Type B pancreatic cell (in vitro differentiated cells): ENCODE data around the gene ATXN2. TPM values are rescaled to one million over a fixed set of nuclear protein-coding genes. Genes with fewer than 3 reads are reported as not detected.

Experiments used
- DNase-seq: peaks from one replicate; pipeline ENCODE4 v3.0.0; 2021; ENCODE audit warnings: mixed read lengths; ENCODE audit not compliant: unreplicated experiment; ENCODE audit errors: extremely low spot score
- H3K27ac Mint-ChIP-seq: 2 replicates; pipeline ENCODE4 v1.8.0; 2021; ENCODE audit warnings: mild to moderate bottlenecking, mixed read lengths
- H3K27me3 Mint-ChIP-seq: 2 replicates; pipeline ENCODE4 v1.8.0; 2021; ENCODE audit warnings: mixed read lengths
- H3K36me3 Mint-ChIP-seq: 2 replicates; pipeline ENCODE4 v1.8.0; 2021; ENCODE audit warnings: mixed read lengths
- H3K4me1 Mint-ChIP-seq: one replicate; pipeline ENCODE4 v1.8.0; 2021; ENCODE audit warnings: mixed read lengths; ENCODE audit not compliant: unreplicated experiment
- H3K4me3 Mint-ChIP-seq: 2 replicates; pipeline ENCODE4 v1.8.0; 2021; ENCODE audit warnings: mild to moderate bottlenecking, mixed read lengths
- H3K9me3 Mint-ChIP-seq: 2 replicates; pipeline ENCODE4 v1.8.0; 2021; ENCODE audit warnings: mixed read lengths
- total RNA-seq: library from RNA; stranded (reverse); gene quantifications from 2 replicates; pipeline ENCODE4 v1.2.1, GENCODE V29; 2021; ENCODE audit warnings: low replicate concordance
- TF ChIP-seq, protein P1 (sequence below): fragments of 200-600 bp; sonication (generic); conservative IDR thresholded peaks from 2 replicates; pipeline ENCODE4 v1.5.0; 2021; ENCODE audit warnings: antibody characterized with exemption, mild to moderate bottlenecking

ATXN2 gene
- total RNA-seq, 1 donor from 2014 or later, result 80.9 TPM

- no peak overlapping the region for H3K27ac Mint-ChIP-seq
- H3K27me3 Mint-ChIP-seq, result peaks cover 4% of the 10 kb centered on the region
- no peak overlapping the region for H3K4me3 Mint-ChIP-seq
- TF ChIP-seq, protein P1, sequence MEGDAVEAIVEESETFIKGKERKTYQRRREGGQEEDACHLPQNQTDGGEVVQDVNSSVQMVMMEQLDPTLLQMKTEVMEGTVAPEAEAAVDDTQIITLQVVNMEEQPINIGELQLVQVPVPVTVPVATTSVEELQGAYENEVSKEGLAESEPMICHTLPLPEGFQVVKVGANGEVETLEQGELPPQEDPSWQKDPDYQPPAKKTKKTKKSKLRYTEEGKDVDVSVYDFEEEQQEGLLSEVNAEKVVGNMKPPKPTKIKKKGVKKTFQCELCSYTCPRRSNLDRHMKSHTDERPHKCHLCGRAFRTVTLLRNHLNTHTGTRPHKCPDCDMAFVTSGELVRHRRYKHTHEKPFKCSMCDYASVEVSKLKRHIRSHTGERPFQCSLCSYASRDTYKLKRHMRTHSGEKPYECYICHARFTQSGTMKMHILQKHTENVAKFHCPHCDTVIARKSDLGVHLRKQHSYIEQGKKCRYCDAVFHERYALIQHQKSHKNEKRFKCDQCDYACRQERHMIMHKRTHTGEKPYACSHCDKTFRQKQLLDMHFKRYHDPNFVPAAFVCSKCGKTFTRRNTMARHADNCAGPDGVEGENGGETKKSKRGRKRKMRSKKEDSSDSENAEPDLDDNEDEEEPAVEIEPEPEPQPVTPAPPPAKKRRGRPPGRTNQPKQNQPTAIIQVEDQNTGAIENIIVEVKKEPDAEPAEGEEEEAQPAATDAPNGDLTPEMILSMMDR, result no peak
- no peak for DNase-seq
- no peaks in the 10 kb centered on the region for H3K9me3 Mint-ChIP-seq
- no peaks in the 10 kb centered on the region for H3K36me3 Mint-ChIP-seq
- peaks cover 19% of the 10 kb centered on the region for H3K4me1 Mint-ChIP-seq
Measured at GRCh38 chr12:111429828-111430432, 169.2 kb downstream of the ATXN2 start.

DNA sequence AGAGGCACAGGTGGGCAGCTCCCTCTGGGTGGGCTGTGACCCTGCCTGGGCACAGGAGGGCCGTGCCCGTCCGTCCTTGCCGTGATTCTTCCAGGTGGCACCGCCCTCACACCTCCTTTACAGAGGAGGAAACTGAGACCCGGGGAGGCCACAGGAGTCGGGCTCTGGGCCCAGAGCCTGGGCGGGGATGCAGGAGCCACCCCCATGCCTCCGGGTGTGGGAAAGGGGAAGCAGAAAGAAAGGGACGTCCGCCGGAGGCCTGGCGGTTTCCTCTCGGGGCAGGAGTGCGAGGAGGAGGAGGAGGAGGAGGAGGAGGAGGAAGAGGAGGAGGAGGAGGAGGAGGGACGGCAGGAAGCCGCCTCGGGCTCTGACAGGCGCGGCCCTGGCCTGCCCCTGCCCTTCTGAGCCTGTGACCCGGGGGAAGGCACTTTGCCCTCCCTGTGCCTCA, 170.4 kb downstream of the ATXN2 start:
- Mint-ChIP-seq H3K36me3 (no peaks in the 10 kb centered on the region), H3K27ac (no peak overlapping the region), H3K27me3 (peaks cover 4% of the 10 kb centered on the region), H3K9me3 (no peaks in the 10 kb centered on the region), H3K4me1 (peaks cover 11% of the 10 kb centered on the region), H3K4me3 (no peak overlapping the region)
- TF ChIP-seq, protein P1, result no peak
- no peak for DNase-seq

- H3K36me3 Mint-ChIP-seq, result no peaks in the 10 kb centered on the region
- TF ChIP-seq, protein P1, result no peak
- H3K27me3 Mint-ChIP-seq, result peaks cover 4% of the 10 kb centered on the region
- no peaks in the 10 kb centered on the region for H3K9me3 Mint-ChIP-seq
- H3K4me3 Mint-ChIP-seq, result no peak overlapping the region
- no peak overlapping the region for H3K27ac Mint-ChIP-seq
- no peak for DNase-seq
- peaks cover 11% of the 10 kb centered on the region for H3K4me1 Mint-ChIP-seq
Measured at GRCh38 chr12:111428081-111428727, 170.9 kb downstream of the ATXN2 start.

DNA sequence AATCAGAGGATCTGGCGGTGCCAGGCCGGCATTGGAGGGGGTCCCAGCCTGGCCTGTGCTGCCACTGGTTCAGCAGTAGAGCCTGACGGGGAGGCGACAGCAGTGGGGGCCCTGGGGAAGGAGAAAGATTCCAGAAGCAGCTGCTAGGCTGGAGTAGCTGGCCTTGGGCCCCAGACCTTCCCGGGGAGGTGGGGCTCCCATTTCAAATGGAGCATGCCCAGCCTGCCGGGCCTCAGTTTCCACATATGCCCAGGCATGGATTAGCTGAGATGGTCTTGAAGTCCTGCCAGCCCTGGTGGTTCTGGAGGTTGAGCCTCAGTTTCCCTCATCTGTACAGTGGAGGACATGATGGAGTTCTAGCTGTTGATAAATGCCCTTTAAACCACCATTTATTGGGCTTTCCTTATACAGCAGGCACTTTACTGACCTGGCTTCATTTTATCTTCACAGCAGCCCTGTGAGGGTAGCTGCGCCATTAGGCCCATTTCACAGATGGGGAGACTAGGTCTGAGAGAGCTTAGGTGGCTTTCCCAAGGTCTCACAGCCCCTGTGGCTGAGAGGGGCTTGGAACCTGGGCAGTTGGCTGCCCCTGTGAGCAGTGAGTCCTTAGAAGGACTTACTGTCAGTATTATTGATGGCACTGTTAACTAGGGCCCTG, 171.6 kb downstream of the ATXN2 start:
- TF ChIP-seq, protein P1, result no peak
- Mint-ChIP-seq H3K9me3 (no peaks in the 10 kb centered on the region), H3K27me3 (peaks cover under 1% of the 10 kb centered on the region), H3K4me3 (no peak overlapping the region), H3K36me3 (no peaks in the 10 kb centered on the region), H3K27ac (no peak overlapping the region), H3K4me1 (peaks cover 11% of the 10 kb centered on the region)
- no peak for DNase-seq

DNA sequence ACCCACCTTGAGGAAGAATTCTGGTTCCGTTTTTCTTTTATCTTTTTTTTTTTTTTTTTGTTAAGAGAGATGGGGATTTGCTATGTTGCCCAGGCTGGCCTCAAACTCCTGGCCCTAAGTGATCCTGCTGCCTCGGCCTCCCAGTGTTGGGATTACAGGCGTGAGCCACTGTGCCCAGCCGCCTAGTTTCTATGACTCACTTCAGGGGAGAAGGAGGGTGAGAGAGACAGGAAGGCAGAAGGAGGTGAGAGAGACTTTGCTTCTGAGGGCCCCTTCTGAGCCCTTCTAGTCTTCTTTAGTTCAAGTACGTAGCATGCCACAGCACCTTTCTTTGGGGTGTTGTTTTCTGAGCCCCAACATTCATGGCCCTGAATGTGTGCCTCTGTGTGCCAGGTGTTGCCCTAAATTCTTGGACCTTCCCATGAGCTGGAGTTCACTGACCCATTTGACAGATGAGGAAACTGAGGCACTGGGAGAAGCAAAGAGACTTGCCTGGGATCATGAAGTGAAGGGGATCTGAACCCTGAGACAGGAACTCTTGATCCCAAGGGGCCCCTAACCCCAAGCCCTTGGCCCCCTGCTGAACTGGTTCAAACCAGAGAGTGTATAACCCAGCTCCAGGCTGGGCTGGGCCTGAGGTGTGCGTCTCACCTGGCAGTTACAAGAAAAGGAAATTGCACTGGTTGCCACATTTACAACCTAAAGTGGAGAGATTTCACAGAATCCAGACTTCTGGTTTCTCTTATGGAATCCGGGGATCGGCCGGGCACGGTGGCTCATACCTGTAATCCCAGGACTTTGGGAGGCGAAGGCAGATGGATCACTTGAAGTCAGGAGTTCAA, 172.6 kb downstream of the ATXN2 start:
- no peaks in the 10 kb centered on the region for H3K9me3 Mint-ChIP-seq
- no peaks in the 10 kb centered on the region for H3K27me3 Mint-ChIP-seq
- H3K4me1 Mint-ChIP-seq, result peaks cover 6% of the 10 kb centered on the region
- no peaks in the 10 kb centered on the region for H3K36me3 Mint-ChIP-seq
- H3K4me3 Mint-ChIP-seq, result no peak overlapping the region
- DNase-seq, result no peak
- no peak overlapping the region for H3K27ac Mint-ChIP-seq
- TF ChIP-seq, protein P1, result no peak
